ENCODE data around the gene SYT13.

DNA sequence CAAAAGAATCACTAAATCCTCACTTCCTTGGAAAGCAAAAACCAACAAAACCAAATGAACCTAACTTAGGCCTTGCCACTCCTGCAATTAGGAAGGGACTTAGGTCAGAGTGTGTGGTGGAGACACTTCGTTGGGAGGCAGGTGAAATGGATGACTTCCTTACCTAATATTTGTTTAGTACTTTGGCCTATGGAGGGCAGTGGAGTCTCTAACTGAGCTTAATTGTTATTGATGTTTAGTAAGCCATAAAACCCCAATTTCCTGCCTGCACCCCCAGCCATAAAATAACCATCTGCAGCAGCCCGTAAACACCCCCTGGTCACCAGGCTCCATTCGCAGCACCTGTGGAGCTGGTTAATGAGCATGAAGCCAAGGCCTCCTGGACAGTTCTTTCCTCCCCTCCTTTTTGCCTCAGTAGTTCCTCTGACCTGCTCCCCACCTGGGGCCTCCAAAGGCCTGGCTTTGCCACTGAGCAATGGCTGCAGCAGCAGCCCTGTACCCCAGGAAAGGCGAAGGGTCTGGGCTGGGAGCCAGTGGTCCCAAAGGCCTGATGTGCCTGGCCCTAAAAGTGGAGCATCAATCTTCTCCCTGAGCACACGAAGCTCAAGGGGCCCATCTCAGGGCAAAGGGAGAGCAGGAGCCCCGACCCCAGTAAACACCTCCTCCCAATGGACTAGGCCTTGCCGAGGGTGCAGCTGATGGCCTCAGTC, 15.6 kb upstream of the SYT13 start:
- TF ChIP-seq, protein P1, sequence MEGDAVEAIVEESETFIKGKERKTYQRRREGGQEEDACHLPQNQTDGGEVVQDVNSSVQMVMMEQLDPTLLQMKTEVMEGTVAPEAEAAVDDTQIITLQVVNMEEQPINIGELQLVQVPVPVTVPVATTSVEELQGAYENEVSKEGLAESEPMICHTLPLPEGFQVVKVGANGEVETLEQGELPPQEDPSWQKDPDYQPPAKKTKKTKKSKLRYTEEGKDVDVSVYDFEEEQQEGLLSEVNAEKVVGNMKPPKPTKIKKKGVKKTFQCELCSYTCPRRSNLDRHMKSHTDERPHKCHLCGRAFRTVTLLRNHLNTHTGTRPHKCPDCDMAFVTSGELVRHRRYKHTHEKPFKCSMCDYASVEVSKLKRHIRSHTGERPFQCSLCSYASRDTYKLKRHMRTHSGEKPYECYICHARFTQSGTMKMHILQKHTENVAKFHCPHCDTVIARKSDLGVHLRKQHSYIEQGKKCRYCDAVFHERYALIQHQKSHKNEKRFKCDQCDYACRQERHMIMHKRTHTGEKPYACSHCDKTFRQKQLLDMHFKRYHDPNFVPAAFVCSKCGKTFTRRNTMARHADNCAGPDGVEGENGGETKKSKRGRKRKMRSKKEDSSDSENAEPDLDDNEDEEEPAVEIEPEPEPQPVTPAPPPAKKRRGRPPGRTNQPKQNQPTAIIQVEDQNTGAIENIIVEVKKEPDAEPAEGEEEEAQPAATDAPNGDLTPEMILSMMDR (IDR thresholded peaks at IDR 0.05), result no peak
- no peak for TF ChIP-seq POLR2AphosphoS5 (IDR thresholded peaks at IDR 0.05)
- no peak for TF ChIP-seq POLR2A (IDR thresholded peaks at IDR 0.05)

Measured in upper lobe of left lung (tissue), 4 donors.